ENCODE results near the gene GPRIN1. TPM values are rescaled to one million over a fixed set of nuclear protein-coding genes. Genes with fewer than 3 reads are reported as not detected.

Gene GPRIN1
- total RNA-seq, 3 donors from 2014 or later = 1.6 to 2.4 (median 1.6) TPM

DNA sequence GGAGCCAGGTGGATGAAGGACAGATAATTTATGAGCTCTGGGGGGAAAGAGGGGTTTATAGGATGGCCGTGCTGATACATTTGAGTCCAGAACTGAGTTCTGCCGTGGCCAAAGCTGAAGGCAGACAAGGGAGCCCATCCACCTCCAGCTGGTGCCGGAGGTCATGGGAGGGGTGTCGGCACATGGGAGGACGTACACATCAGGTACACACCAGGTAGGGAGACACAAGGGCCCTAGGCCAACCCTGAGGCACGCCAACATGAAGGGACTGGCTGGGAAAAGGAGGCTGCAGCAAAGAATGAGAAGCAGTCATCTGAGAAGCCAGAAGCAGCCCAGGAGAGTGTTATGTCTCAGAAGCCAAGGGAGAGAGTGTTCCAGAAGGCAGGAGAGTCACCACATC lies 2.1 kb upstream of the GPRIN1 start:
- ATAC-seq (no peak), DNase-seq (no peak)
- intact Hi-C loops (cut with DNase I, micrococcal nuclease) = no loop called here
- peaks cover 4% of the 10 kb centered on the region for H3K4me1 ChIP-seq (ENCODE audit: low read depth)
- no peaks in the 10 kb centered on the region for H3K36me3 ChIP-seq (ENCODE audit: low read depth)
- no peak overlapping the region for H3K4me3 ChIP-seq
- TF ChIP-seq, protein P1, sequence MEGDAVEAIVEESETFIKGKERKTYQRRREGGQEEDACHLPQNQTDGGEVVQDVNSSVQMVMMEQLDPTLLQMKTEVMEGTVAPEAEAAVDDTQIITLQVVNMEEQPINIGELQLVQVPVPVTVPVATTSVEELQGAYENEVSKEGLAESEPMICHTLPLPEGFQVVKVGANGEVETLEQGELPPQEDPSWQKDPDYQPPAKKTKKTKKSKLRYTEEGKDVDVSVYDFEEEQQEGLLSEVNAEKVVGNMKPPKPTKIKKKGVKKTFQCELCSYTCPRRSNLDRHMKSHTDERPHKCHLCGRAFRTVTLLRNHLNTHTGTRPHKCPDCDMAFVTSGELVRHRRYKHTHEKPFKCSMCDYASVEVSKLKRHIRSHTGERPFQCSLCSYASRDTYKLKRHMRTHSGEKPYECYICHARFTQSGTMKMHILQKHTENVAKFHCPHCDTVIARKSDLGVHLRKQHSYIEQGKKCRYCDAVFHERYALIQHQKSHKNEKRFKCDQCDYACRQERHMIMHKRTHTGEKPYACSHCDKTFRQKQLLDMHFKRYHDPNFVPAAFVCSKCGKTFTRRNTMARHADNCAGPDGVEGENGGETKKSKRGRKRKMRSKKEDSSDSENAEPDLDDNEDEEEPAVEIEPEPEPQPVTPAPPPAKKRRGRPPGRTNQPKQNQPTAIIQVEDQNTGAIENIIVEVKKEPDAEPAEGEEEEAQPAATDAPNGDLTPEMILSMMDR (IDR thresholded peaks at IDR 0.05) = no peak
- no peaks in the 10 kb centered on the region for H3K9me3 ChIP-seq

DNA sequence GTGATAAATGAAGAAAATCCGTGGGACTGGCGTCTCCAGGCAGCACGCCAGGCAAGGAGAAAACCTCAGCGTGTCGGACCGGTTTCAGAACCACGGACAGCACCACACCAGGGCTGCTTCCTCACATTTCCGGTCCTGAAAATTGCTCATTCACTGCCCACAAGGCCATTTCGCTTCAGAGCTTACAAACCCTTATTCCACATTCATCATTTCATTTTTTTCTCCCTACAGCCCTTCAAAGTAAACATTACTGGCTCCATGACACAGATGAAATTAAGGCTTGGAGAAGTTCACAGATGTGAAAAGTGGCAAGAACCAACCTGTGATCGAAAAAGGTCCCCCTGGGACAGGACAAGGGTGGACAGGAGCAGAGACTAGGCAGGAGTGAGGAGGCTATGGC lies 1.5 kb upstream of the GPRIN1 start:
- no peak overlapping the region for H3K4me3 ChIP-seq
- no peaks in the 10 kb centered on the region for H3K36me3 ChIP-seq (ENCODE audit: low read depth)
- no peaks in the 10 kb centered on the region for H3K9me3 ChIP-seq
- DNase-seq (peak in 2 of 3 donors; percentile 78 to 86), ATAC-seq (peak; percentile 37)
- H3K4me1 ChIP-seq (ENCODE audit: low read depth) = peaks cover 4% of the 10 kb centered on the region
- intact Hi-C loops (cut with DNase I, micrococcal nuclease) = no loop called here
- TF ChIP-seq, protein P1 (IDR thresholded peaks at IDR 0.05) = no peak

DNA sequence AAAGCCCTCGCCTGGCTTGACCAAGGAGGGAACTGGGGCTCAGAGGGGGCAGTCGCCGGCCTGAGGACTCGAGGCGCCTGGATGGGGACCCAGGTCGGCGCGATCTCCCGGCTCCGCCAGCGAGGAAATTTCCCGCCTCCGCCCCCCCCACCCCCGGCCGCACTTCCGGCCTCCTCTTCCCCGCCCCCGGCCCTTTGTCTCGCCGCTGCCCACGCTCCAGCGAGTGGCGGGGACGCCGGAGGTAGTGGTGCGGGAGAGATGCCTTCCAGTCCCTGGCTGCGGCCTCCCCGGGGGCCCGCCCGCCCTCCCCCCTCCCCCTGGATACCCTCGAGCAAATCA lies 448 bp upstream of the GPRIN1 start:
- intact Hi-C loops (cut with DNase I, micrococcal nuclease) = no loop called here
- ATAC-seq = peak; percentile 15
- TF ChIP-seq, protein P1 (IDR thresholded peaks at IDR 0.05) = no peak
- H3K9me3 ChIP-seq = no peaks in the 10 kb centered on the region
- H3K36me3 ChIP-seq (ENCODE audit: low read depth) = no peaks in the 10 kb centered on the region
- DNase-seq = no peak
- peak overlapping the region; percentile 32 for H3K4me3 ChIP-seq
- peaks cover 4% of the 10 kb centered on the region for H3K4me1 ChIP-seq (ENCODE audit: low read depth)

DNA sequence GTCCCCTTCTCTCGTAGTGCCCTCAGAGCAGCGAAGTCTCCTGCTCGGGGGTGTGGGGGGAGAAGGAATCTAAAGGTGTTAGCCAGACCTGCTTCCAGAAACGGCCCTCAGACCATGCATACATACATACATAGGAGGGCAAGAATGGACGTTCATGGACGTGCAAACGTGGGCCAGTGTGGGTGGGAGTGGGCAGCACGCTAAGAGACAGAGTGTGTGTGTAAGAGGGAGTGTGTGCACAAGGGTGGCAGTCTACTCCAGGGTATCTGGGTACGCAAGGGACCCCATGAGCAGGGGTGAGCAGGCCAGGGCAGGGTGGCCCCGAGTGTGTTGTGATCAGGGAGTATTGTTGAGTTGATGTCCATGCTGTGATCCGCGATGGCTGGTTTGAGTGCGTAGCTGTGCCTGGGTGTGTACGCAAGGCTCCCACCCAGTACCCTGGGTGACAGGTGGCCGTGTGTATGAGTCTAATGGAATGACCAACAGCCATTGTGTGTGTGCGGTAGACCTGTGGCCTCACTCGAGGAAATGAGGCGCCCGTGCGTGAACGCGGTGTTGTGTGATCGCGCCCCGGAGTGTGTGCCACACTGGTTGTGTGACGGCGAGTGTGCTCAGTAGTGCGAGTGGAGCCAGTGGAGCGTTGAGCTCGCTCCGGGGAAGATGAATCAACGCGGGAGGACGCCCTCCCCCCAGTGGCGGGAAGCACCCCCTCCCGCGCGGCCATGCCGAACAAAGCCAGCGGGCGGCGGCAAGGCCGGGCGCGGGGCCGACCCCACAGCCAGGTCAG lies 826 bp downstream of the GPRIN1 start:
- TF ChIP-seq, protein P1 (IDR thresholded peaks at IDR 0.05) = no peak
- intact Hi-C loops (cut with DNase I, micrococcal nuclease) = no loop called here
- no peaks in the 10 kb centered on the region for H3K36me3 ChIP-seq (ENCODE audit: low read depth)
- no peaks in the 10 kb centered on the region for H3K9me3 ChIP-seq
- ATAC-seq (no peak), DNase-seq (peak in 2 of 3 donors; percentile 15 to 38)
- H3K4me3 ChIP-seq = peak overlapping the region; percentile 32
- H3K4me1 ChIP-seq (ENCODE audit: low read depth) = peaks cover 4% of the 10 kb centered on the region

DNA sequence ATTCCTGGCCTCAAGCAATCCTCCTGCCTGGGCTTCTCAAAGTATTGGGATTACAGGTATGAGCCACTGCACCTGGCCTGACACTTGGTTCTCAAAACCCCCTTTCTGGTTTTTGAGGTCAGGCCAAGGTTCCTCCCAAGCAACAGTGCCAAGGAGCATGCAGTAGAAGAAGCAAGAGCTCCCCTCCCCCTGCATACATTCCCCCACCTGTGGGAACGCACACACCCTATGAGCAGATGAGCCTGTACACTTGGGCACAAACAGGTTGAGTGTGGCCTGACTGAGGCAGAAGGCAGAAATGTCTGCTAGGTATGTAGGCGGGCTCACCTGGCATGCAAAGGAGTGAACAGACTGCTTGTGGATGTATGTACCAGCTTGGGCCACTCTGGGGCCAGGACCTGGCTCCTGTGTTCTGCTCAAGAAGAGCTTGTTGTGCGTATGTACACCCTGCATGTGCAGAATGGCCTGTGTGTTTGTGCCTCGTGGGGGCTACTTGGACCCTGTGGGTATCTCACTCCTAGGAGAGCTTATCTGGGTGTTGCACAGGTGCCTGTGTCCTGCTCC lies 1.7 kb downstream of the GPRIN1 start:
- Histone ChIP-seq H3K4me3 (no peak overlapping the region), H3K4me1 (ENCODE audit: low read depth) (peaks cover 4% of the 10 kb centered on the region), H3K36me3 (ENCODE audit: low read depth) (no peaks in the 10 kb centered on the region), H3K9me3 (no peaks in the 10 kb centered on the region)
- ATAC-seq (no peak), DNase-seq (no peak)
- intact Hi-C loops (cut with DNase I, micrococcal nuclease) = no loop called here
- TF ChIP-seq, protein P1 (IDR thresholded peaks at IDR 0.05) = no peak

Measured in mucosa of descending colon (tissue), 3 donors.